HEK293 (cell line): Measurements from ENCODE around the gene SULT1C4.

ENCODE experiments used
- CTCF ChIA-PET: fragments of 350-600 bp; formaldehyde crosslinking; extraction: SDS; loops from one replicate; lab custom pipeline; 2021; ENCODE audit warnings: antibody characterized with exemption; lab: Yijun Ruan, JAX
- POLR2A ChIA-PET: fragments of 300-600 bp; formaldehyde crosslinking; extraction: SDS; loops from one replicate; lab custom pipeline; 2020; ENCODE audit warnings: antibody characterized with exemption, inconsistent platforms; lab: Yijun Ruan, JAX
- H3K27ac ChIP-seq: fragments of 200-500 bp; sonication (Bioruptor generic); 2 replicates; pipeline ENCODE4 v1.5.1; 2014; ENCODE audit warnings: low read depth, low read length, control low read depth, inconsistent platforms; ENCODE audit errors: extremely low read depth
- H3K36me3 ChIP-seq, 2 experiments: fragments of 200-500 bp in 1 of 2; sonication (Bioruptor generic) in 1 of 2; 1 replicate in 1 of 2; 2 replicates in 1 of 2; pipeline ENCODE4 v1.5.1; 2014 to 2017; ENCODE audit warnings: inconsistent platforms in 2 of 2, low read length in 2 of 2; ENCODE audit not compliant: control insufficient read depth in 2 of 2, insufficient read depth in 1 of 2
- H3K4me1 ChIP-seq: fragments of 200-500 bp; sonication (Bioruptor generic); 2 replicates; pipeline ENCODE4 v1.5.1; 2014; ENCODE audit warnings: mild to moderate bottlenecking, low read length, inconsistent platforms; ENCODE audit not compliant: control insufficient read depth, insufficient read depth
- H3K4me3 ChIP-seq: 2 replicates; pipeline ENCODE4 v1.5.1; 2011; ENCODE audit warnings: low read depth, mild to moderate bottlenecking, control low read depth, low read length, moderate library complexity
- H3K9me3 ChIP-seq: fragments of 200-500 bp; sonication (Bioruptor generic); 2 replicates; pipeline ENCODE4 v1.5.1; 2014; ENCODE audit warnings: low read depth, low read length, inconsistent platforms; ENCODE audit not compliant: control insufficient read depth, insufficient read depth
- ATF2 ChIP-seq: fragments of 450-650 bp; formaldehyde crosslinking; IDR thresholded peaks from 2 replicates; pipeline ENCODE4 v1.5.1; 2016; ENCODE audit warnings: missing biosample characterization, missing genetic modification characterization, low read depth
- GFI1B ChIP-seq: fragments of 450-650 bp; formaldehyde crosslinking; IDR thresholded peaks from 2 replicates; pipeline ENCODE4 v1.5.1; 2016; ENCODE audit warnings: missing biosample characterization, missing genetic modification characterization
- KLF8 ChIP-seq: fragments of 450-650 bp; formaldehyde crosslinking; IDR thresholded peaks from 2 replicates; pipeline ENCODE4 v1.5.1; 2016; ENCODE audit warnings: missing biosample characterization, missing genetic modification characterization
- MYNN ChIP-seq: fragments of 450-650 bp; formaldehyde crosslinking; IDR thresholded peaks from 2 replicates; pipeline ENCODE4 v1.5.1; 2016; ENCODE audit warnings: missing biosample characterization, missing genetic modification characterization, borderline replicate concordance
- PRDM10 ChIP-seq: fragments of 450-650 bp; formaldehyde crosslinking; IDR thresholded peaks from 2 replicates; pipeline ENCODE4 v1.5.1; 2016; ENCODE audit warnings: missing biosample characterization, missing genetic modification characterization
- PRDM4 ChIP-seq: fragments of 450-650 bp; formaldehyde crosslinking; IDR thresholded peaks from 2 replicates; pipeline ENCODE4 v1.5.1; 2017; ENCODE audit warnings: missing biosample characterization, missing genetic modification characterization
- SCRT2 ChIP-seq: fragments of 450-650 bp; formaldehyde crosslinking; IDR thresholded peaks from 2 replicates; pipeline ENCODE4 v1.5.1; 2016; ENCODE audit warnings: missing biosample characterization, missing genetic modification characterization
- SETDB1 ChIP-seq: IDR thresholded peaks from one replicate; pipeline ENCODE4 v1.6.1; 2017; ENCODE audit warnings: mild to moderate bottlenecking, low read length, moderate library complexity, mixed read lengths; ENCODE audit not compliant: insufficient read length
- SP2 ChIP-seq: fragments of 450-650 bp; formaldehyde crosslinking; IDR thresholded peaks from 2 replicates; pipeline ENCODE4 v1.5.1; 2016; ENCODE audit warnings: missing biosample characterization, missing genetic modification characterization
- TCF7L2 ChIP-seq: IDR thresholded peaks from 2 replicates; pipeline ENCODE4 v1.6.1; 2011; ENCODE audit warnings: low read depth, mild to moderate bottlenecking, inconsistent platforms, low read length, moderate library complexity, borderline replicate concordance
- TRIM28 ChIP-seq: IDR thresholded peaks from 2 replicates; pipeline ENCODE4 v1.6.1; 2011; ENCODE audit warnings: low read length, control low read depth, borderline replicate concordance
- YY1 ChIP-seq: fragments of 450-650 bp; formaldehyde crosslinking; IDR thresholded peaks from 2 replicates; pipeline ENCODE4 v1.5.1; 2018; ENCODE audit warnings: missing biosample characterization, missing genetic modification characterization
- ZBTB10 ChIP-seq: fragments of 450-650 bp; formaldehyde crosslinking; IDR thresholded peaks from 2 replicates; pipeline ENCODE4 v1.5.1; 2016; ENCODE audit warnings: missing biosample characterization, missing genetic modification characterization
- ZBTB20 ChIP-seq: fragments of 450-650 bp; formaldehyde crosslinking; IDR thresholded peaks from 2 replicates; pipeline ENCODE4 v1.5.1; 2016; ENCODE audit warnings: missing biosample characterization, missing genetic modification characterization
- ZFP41 ChIP-seq: fragments of 450-650 bp; formaldehyde crosslinking; IDR thresholded peaks from 2 replicates; pipeline ENCODE4 v1.5.1; 2016; ENCODE audit warnings: missing biosample characterization, missing genetic modification characterization, borderline replicate concordance
- ZNF112 ChIP-seq: fragments of 450-650 bp; formaldehyde crosslinking; IDR thresholded peaks from 2 replicates; pipeline ENCODE4 v1.5.0; 2017; ENCODE audit warnings: missing biosample characterization, missing genetic modification characterization
- ZNF223 ChIP-seq: fragments of 450-650 bp; formaldehyde crosslinking; IDR thresholded peaks from 2 replicates; pipeline ENCODE4 v1.5.1; 2016; ENCODE audit warnings: missing biosample characterization, missing genetic modification characterization
- ZNF311 ChIP-seq: fragments of 450-650 bp; formaldehyde crosslinking; IDR thresholded peaks from 2 replicates; pipeline ENCODE4 v1.5.1; 2017; ENCODE audit warnings: missing biosample characterization, missing genetic modification characterization, borderline replicate concordance
- ZNF513 ChIP-seq: fragments of 450-650 bp; IDR thresholded peaks from 2 replicates; pipeline ENCODE4 v1.5.1; 2018; ENCODE audit warnings: missing biosample characterization, missing genetic modification characterization
- ZNF596 ChIP-seq: fragments of 450-650 bp; IDR thresholded peaks from 2 replicates; pipeline ENCODE4 v1.5.0; 2018; ENCODE audit warnings: missing biosample characterization, mild to moderate bottlenecking, missing genetic modification characterization, moderate library complexity
- ZNF629 ChIP-seq: fragments of 450-650 bp; formaldehyde crosslinking; IDR thresholded peaks from 2 replicates; pipeline ENCODE4 v1.5.1; 2017; ENCODE audit warnings: missing biosample characterization, missing genetic modification characterization
- ZNF76 ChIP-seq: fragments of 450-650 bp; formaldehyde crosslinking; IDR thresholded peaks from 2 replicates; pipeline ENCODE4; 2016; ENCODE audit warnings: low read depth, missing biosample characterization, missing genetic modification characterization, borderline replicate concordance
- ZNF792 ChIP-seq: fragments of 450-650 bp; formaldehyde crosslinking; IDR thresholded peaks from 2 replicates; pipeline ENCODE4 v1.5.1; 2016; ENCODE audit warnings: missing biosample characterization, missing genetic modification characterization

SULT1C4 gene

GRCh38 chr2:108377815-108378630 lies at the start of gene SULT1C4:
TSS of gene SULT1C4 (plus strand) at chr2:108377954. CDS start at chr2:108378338, 384 bp downstream.
- ChIA-PET CTCF (no interaction called here), POLR2A (no interaction called here)
- no peaks in the 10 kb centered on the region for H3K9me3 ChIP-seq
- no peak within 1 kb of the TSS; the same call in 1 of the 2 replicates for H3K27ac ChIP-seq
- TF ChIP-seq TRIM28 = peak; percentile 92
- peak; percentile 21 for TF ChIP-seq SETDB1
- TF ChIP-seq ATF2 (tag by site-specific recombination) = 0 out of 2 replicates have a peak, but pooled peaks have one; percentile 36
- no peak for TF ChIP-seq ZFP41 (tag by site-specific recombination)
- no peak for TF ChIP-seq YY1 (tag by site-specific recombination)
- no peak for TF ChIP-seq ZNF792 (tag by site-specific recombination)
- peak; percentile 72 for TF ChIP-seq PRDM4
- no peak for TF ChIP-seq SP2 (tag by site-specific recombination)
- TF ChIP-seq ZBTB20 (tag by site-specific recombination) = peak; percentile 58
- TF ChIP-seq TCF7L2 = no peak
- 0 out of 2 replicates have a peak, but pooled peaks have one; percentile 14 for TF ChIP-seq ZNF629
- TF ChIP-seq ZNF311 (tag by site-specific recombination) = no peak
- peak within 1 kb of the TSS; percentile 0 for H3K4me3 ChIP-seq
- peaks cover 0 to 24% of the 10 kb centered on the region in 2 experiments; a peak in 1 of 3 replicates for H3K36me3 ChIP-seq
- peaks cover 3% of the 10 kb centered on the region; the same call in 1 of the 2 replicates for H3K4me1 ChIP-seq

GRCh38 chr2:108329771-108330170 lies 48.0 kb upstream of the SULT1C4 start:
- no peaks in the 10 kb centered on the region for H3K36me3 ChIP-seq
- H3K27ac ChIP-seq = no peak overlapping the region
- 0 out of 2 replicates have a peak, but pooled peaks cover 2% of the 10 kb centered on the region for H3K4me1 ChIP-seq
- H3K9me3 ChIP-seq = no peaks in the 10 kb centered on the region
- CTCF ChIA-PET = no interaction called here
- POLR2A ChIA-PET = no interaction called here
- H3K4me3 ChIP-seq = no peak overlapping the region
- TF ChIP-seq GFI1B (tag by site-specific recombination) (no peak), KLF8 (tag by site-specific recombination) (no peak), ZBTB10 (tag by site-specific recombination) (no peak), ZNF76 (tag by site-specific recombination) (no peak), ZNF513 (no peak), PRDM10 (tag by site-specific recombination) (no peak), MYNN (tag by site-specific recombination) (no peak), ZNF223 (tag by site-specific recombination) (no peak), ZNF112 (tag by site-specific recombination) (no peak), TCF7L2 (no peak), ZNF596 (tag by site-specific recombination) (no peak), SCRT2 (tag by site-specific recombination) (no peak)
